Panc1 (cell line): Measurements from ENCODE around the gene NBL1. TPM values are rescaled to one million over a fixed set of nuclear protein-coding genes. Genes with fewer than 3 reads are reported as not detected.

Experiments
- ATAC-seq: fragments of 200-7000 bp; cut with Tn5 transposase; 2 replicates; pipeline ENCODE4 v1.9.1; 2020; ENCODE audit warnings: mild to moderate bottlenecking, moderate library complexity
- BruUV-seq: library from RNA; stranded (reverse); fragments of 400-500 nt; replicated peaks from 2 replicates; lab custom pipeline; 2021; lab: Mats Ljungman, UMichigan
- CTCF ChIA-PET: fragments of 300-600 bp; sonication (Branson Sonifier 250); formaldehyde crosslinking; loops from one replicate; lab custom pipeline; 2022; ENCODE audit warnings: antibody characterized with exemption; lab: Charles Lee
- POLR2A ChIA-PET: fragments of 300-600 bp; sonication (Branson Sonifier 250); formaldehyde crosslinking; loops from one replicate; lab custom pipeline; 2022; ENCODE audit warnings: antibody characterized with exemption; lab: Charles Lee
- DNase-seq: peaks from one replicate; pipeline ENCODE4 v3.0.0-alpha.2; 2010; ENCODE audit warnings: low read depth, low spot score
- H3K27ac ChIP-seq: 2 replicates; pipeline ENCODE4 v1.5.1; 2011; ENCODE audit warnings: mild to moderate bottlenecking, low read length, inconsistent platforms
- H3K27me3 ChIP-seq: fragments of 200-500 bp; sonication (Bioruptor generic); 2 replicates; pipeline ENCODE4 v1.6.0; 2014; ENCODE audit warnings: low read length, inconsistent platforms; ENCODE audit not compliant: control insufficient read depth, insufficient read depth
- H3K36me3 ChIP-seq: fragments of 200-500 bp; sonication (Bioruptor generic); 2 replicates; pipeline ENCODE4 v1.5.1; 2014; ENCODE audit warnings: inconsistent platforms, mild to moderate bottlenecking, low read length, moderate library complexity; ENCODE audit not compliant: control insufficient read depth, insufficient read depth
- H3K4me1 ChIP-seq: 2 replicates; pipeline ENCODE4 v1.5.1; 2011; ENCODE audit warnings: inconsistent platforms, mild to moderate bottlenecking, low read length, moderate library complexity; ENCODE audit not compliant: control insufficient read depth, insufficient read depth
- H3K4me3 ChIP-seq, 2 experiments: 2 replicates each; pipeline ENCODE4 v1.5.1; 2011 to 2012; ENCODE audit warnings: low read depth in 2 of 2, low read length in 2 of 2, mild to moderate bottlenecking in 2 of 2, inconsistent platforms in 1 of 2, moderate library complexity in 1 of 2
- H3K9me3 ChIP-seq: fragments of 200-500 bp; sonication (Bioruptor generic); 2 replicates; pipeline ENCODE4 v1.5.1; 2014; ENCODE audit warnings: low read depth, mild to moderate bottlenecking, inconsistent platforms, low read length, moderate library complexity; ENCODE audit not compliant: control insufficient read depth, insufficient read depth
- POLR2AphosphoS5 ChIP-seq: IDR thresholded peaks from 2 replicates; pipeline ENCODE4 v1.6.1; 2012; ENCODE audit warnings: mild to moderate bottlenecking, low read depth, low read length, moderate library complexity
- SIN3A ChIP-seq: IDR thresholded peaks from 2 replicates; pipeline ENCODE4 v1.6.1; 2012; ENCODE audit warnings: low read depth, mild to moderate bottlenecking, low read length, moderate library complexity, borderline replicate concordance; ENCODE audit not compliant: insufficient read depth
- TCF7L2 ChIP-seq: IDR thresholded peaks from 2 replicates; pipeline ENCODE4 v1.6.1; 2011; ENCODE audit warnings: mild to moderate bottlenecking, low read depth, low read length, inconsistent platforms
- in situ Hi-C: cut with HindIII; loops from 2 replicates; pipeline ENCODE4 v1.10.0; 2016; ENCODE audit warnings: low sequenced_read_pairs, low pct_unique_long_range_greater_than_20kb
- intact Hi-C: fragments of 100-400 bp; cut with micrococcal nuclease; formaldehyde crosslinking; loops from one replicate; pipeline ENCODE4 v1.10.0; 2022; ENCODE audit not compliant: unreplicated experiment
- total RNA-seq: library from RNA; stranded (reverse); gene quantifications from one replicate; pipeline ENCODE4 v1.2.1, GENCODE V29; 2021; ENCODE audit not compliant: unreplicated experiment
- TF ChIP-seq, protein P1 (sequence below): fragments of 450-650 bp; IDR thresholded peaks from 2 replicates; pipeline ENCODE4 v1.5.1; 2017; ENCODE audit warnings: mild to moderate bottlenecking
- TF ChIP-seq, protein P2 (sequence below), 2 experiments: IDR thresholded peaks; 2 replicates each; pipeline ENCODE4 v1.6.1; 2011 to 2012; ENCODE audit warnings: low read depth in 2 of 2, control low read depth in 1 of 2, low read length in 1 of 2, mild to moderate bottlenecking in 1 of 2, moderate library complexity in 1 of 2; ENCODE audit not compliant: insufficient read depth in 1 of 2

Gene NBL1
- total RNA-seq, 1 experiment from 2014 or later = 191 TPM

DNA sequence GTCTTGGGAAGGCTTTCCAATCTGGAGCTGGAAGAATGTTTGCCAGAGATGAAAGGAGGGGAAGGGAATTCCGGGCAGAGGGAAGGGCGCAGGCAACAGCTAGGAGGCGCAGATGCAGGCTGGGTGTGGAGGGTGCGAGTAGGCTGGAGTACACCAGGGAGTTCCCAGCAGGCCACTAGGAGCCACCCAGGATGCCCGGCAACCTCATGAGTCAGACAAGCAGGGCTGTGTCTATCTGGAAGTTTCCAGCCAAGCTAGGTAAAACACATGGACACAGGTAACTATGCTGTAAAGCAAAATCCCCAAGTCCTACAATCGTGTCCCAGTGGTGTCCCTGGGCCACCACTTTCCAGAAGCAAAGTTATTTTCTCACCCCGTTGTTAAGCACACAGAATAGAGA is 990 bp upstream of the NBL1 start:
- BruUV-seq = TSS peak; percentile 87
- Histone ChIP-seq H3K27ac (peak overlapping the region; percentile 88), H3K36me3 (no peaks in the 10 kb centered on the region; the same call in 1 of the 2 replicates), H3K4me1 (peaks cover 45% of the 10 kb centered on the region), H3K27me3 (no peaks in the 10 kb centered on the region), H3K4me3 (peak overlapping the region; percentile 64 to 79), H3K9me3 (no peaks in the 10 kb centered on the region)
- in situ Hi-C loops = no loop called here
- ATAC-seq (peak; percentile 78), DNase-seq (no peak)
- POLR2A ChIA-PET = interaction anchor here (0.9 kb wide), 1 partner anchor 47 kb away, joined by 3 read pairs; no protein-coding TSS in a partner anchor
- TF ChIP-seq, protein P1, sequence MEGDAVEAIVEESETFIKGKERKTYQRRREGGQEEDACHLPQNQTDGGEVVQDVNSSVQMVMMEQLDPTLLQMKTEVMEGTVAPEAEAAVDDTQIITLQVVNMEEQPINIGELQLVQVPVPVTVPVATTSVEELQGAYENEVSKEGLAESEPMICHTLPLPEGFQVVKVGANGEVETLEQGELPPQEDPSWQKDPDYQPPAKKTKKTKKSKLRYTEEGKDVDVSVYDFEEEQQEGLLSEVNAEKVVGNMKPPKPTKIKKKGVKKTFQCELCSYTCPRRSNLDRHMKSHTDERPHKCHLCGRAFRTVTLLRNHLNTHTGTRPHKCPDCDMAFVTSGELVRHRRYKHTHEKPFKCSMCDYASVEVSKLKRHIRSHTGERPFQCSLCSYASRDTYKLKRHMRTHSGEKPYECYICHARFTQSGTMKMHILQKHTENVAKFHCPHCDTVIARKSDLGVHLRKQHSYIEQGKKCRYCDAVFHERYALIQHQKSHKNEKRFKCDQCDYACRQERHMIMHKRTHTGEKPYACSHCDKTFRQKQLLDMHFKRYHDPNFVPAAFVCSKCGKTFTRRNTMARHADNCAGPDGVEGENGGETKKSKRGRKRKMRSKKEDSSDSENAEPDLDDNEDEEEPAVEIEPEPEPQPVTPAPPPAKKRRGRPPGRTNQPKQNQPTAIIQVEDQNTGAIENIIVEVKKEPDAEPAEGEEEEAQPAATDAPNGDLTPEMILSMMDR = peak; percentile 59
- TF ChIP-seq POLR2AphosphoS5 (0 out of 2 replicates have a peak, but pooled peaks have one; percentile 43), SIN3A (no peak)
- TF ChIP-seq, protein P2, sequence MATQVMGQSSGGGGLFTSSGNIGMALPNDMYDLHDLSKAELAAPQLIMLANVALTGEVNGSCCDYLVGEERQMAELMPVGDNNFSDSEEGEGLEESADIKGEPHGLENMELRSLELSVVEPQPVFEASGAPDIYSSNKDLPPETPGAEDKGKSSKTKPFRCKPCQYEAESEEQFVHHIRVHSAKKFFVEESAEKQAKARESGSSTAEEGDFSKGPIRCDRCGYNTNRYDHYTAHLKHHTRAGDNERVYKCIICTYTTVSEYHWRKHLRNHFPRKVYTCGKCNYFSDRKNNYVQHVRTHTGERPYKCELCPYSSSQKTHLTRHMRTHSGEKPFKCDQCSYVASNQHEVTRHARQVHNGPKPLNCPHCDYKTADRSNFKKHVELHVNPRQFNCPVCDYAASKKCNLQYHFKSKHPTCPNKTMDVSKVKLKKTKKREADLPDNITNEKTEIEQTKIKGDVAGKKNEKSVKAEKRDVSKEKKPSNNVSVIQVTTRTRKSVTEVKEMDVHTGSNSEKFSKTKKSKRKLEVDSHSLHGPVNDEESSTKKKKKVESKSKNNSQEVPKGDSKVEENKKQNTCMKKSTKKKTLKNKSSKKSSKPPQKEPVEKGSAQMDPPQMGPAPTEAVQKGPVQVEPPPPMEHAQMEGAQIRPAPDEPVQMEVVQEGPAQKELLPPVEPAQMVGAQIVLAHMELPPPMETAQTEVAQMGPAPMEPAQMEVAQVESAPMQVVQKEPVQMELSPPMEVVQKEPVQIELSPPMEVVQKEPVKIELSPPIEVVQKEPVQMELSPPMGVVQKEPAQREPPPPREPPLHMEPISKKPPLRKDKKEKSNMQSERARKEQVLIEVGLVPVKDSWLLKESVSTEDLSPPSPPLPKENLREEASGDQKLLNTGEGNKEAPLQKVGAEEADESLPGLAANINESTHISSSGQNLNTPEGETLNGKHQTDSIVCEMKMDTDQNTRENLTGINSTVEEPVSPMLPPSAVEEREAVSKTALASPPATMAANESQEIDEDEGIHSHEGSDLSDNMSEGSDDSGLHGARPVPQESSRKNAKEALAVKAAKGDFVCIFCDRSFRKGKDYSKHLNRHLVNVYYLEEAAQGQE (IDR thresholded peaks at IDR 0.05; ENCODE audit: insufficient read depth in 1 of 2, low read depth in 2 of 2, low read length in 1 of 2) = 0 out of 4 replicates have a peak, but pooled peaks of 1 of the 2 experiments have one; percentile 26
- CTCF ChIA-PET = interaction anchor here (0.6 kb wide), 1 partner anchor 155 kb away, joined by 3 read pairs; no protein-coding TSS in a partner anchor
- intact Hi-C loops = loop anchor here (10.0 kb wide), 1 partner anchor 198 kb away; no protein-coding TSS in a partner anchor

DNA sequence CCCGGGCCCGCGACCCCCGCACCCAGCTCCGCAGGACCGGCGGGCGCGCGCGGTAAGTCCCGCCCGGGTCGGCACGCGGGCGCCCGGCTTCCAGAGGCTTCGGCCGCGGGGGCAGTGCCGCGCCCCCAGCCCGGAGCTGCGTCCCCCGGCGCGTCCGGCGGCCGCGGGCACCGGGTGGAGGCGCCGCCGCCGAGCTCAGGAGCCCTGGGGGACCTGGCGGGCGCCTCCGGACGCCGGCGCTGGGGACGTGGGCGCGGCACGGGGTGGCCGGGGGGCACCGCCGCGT is 227 bp downstream of the NBL1 start:
- ATAC-seq (peak; percentile 19), DNase-seq (no peak)
- POLR2A ChIA-PET = no interaction called here
- H3K9me3 ChIP-seq = no peaks in the 10 kb centered on the region
- H3K4me1 ChIP-seq = peaks cover 49% of the 10 kb centered on the region
- in situ Hi-C loops (no loop called here), intact Hi-C loops (loop anchor here (10.0 kb wide), 1 partner anchor 200 kb away; no protein-coding TSS in a partner anchor)
- CTCF ChIA-PET = no interaction called here
- H3K27me3 ChIP-seq = no peaks in the 10 kb centered on the region
- no peaks in the 10 kb centered on the region; the same call in 1 of the 2 replicates for H3K36me3 ChIP-seq
- H3K27ac ChIP-seq = no peak overlapping the region
- TF ChIP-seq, protein P2 (IDR thresholded peaks at IDR 0.05; ENCODE audit: insufficient read depth in 1 of 2, low read depth in 2 of 2, low read length in 1 of 2) = no peak
- TF ChIP-seq, protein P1 = no peak
- no peak for TF ChIP-seq TCF7L2
- TF ChIP-seq POLR2AphosphoS5 = no peak
- TF ChIP-seq SIN3A = no peak
- BruUV-seq = no TSS peak
- peak overlapping the region; percentile 79 to 80 for H3K4me3 ChIP-seq
